Astrocyte of the cerebellum (primary cell): ENCODE results near the gene EMD.
"Not testable (repeated sequence)": the region's sequence is repeated elsewhere in the genome, so short reads cannot be mapped to it uniquely, and the experiment has no call there.

Experiments used
- DNase-seq: peaks from one replicate; pipeline ENCODE4 v3.0.0-alpha.2; 2011; ENCODE audit warnings: low read depth
- H3K4me3 ChIP-seq: 2 replicates; pipeline ENCODE4 v1.5.1; 2011; ENCODE audit warnings: mild to moderate bottlenecking, low read depth, low read length, moderate library complexity
- in situ Hi-C: cut with HindIII; loops from 2 replicates; pipeline ENCODE4 v1.10.0; 2017; ENCODE audit warnings: low sequenced_read_pairs
- TF ChIP-seq, protein P1 (sequence below): IDR thresholded peaks from 2 replicates; pipeline ENCODE4 v1.5.1; 2012; ENCODE audit warnings: low read length, low read depth, moderate library complexity, mild to moderate bottlenecking; ENCODE audit errors: missing control alignments

EMD gene

DNA sequence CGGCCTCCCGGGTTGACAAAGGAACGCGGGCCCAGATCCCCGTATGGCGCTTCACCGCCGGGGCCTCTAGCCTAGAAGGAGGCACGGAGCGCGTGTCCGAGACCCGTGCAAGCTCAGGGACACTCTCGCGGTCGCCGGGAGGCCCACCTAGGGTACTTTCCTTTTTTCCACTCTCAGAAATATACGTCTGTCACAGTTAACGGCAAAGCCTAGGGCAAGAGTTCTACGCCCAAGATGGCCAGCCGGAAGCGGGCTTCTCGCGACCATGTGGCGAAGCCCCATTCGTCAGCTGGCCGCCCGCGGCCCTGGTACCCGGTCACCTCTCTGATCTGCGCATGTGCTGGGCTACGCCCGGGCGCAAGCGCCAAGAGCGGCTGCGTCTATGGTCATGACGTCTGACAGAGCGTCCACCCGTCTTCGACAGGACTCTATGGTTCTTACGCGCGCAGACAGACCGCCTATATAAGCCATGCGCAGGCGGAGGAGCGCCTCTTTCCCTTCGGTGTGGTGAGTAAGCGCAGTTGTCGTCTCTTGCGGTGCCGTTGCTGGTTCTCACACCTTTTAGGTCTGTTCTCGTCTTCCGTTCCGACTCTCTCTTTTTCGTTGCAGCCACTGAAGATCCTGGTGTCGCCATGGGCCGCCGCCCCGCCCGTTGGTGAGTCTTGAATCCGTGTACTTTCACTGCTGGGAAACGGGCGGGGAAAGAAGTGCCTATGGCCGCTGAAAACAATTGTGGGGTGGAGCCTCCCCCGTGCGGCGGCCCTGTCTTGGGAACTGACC lies 19.0 kb downstream of the EMD start, which contains the start of gene RPL10:
TSS of gene RPL10 (plus strand) at position 490 of the 780 bp plus-strand sequence. CDS start at position 633, 143 bp downstream.
- TF ChIP-seq, protein P1, sequence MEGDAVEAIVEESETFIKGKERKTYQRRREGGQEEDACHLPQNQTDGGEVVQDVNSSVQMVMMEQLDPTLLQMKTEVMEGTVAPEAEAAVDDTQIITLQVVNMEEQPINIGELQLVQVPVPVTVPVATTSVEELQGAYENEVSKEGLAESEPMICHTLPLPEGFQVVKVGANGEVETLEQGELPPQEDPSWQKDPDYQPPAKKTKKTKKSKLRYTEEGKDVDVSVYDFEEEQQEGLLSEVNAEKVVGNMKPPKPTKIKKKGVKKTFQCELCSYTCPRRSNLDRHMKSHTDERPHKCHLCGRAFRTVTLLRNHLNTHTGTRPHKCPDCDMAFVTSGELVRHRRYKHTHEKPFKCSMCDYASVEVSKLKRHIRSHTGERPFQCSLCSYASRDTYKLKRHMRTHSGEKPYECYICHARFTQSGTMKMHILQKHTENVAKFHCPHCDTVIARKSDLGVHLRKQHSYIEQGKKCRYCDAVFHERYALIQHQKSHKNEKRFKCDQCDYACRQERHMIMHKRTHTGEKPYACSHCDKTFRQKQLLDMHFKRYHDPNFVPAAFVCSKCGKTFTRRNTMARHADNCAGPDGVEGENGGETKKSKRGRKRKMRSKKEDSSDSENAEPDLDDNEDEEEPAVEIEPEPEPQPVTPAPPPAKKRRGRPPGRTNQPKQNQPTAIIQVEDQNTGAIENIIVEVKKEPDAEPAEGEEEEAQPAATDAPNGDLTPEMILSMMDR = no peak
- in situ Hi-C loops = no loop called here
- H3K4me3 ChIP-seq = peak within 1 kb of the TSS; percentile 88
- DNase-seq = peak; percentile 91

DNA sequence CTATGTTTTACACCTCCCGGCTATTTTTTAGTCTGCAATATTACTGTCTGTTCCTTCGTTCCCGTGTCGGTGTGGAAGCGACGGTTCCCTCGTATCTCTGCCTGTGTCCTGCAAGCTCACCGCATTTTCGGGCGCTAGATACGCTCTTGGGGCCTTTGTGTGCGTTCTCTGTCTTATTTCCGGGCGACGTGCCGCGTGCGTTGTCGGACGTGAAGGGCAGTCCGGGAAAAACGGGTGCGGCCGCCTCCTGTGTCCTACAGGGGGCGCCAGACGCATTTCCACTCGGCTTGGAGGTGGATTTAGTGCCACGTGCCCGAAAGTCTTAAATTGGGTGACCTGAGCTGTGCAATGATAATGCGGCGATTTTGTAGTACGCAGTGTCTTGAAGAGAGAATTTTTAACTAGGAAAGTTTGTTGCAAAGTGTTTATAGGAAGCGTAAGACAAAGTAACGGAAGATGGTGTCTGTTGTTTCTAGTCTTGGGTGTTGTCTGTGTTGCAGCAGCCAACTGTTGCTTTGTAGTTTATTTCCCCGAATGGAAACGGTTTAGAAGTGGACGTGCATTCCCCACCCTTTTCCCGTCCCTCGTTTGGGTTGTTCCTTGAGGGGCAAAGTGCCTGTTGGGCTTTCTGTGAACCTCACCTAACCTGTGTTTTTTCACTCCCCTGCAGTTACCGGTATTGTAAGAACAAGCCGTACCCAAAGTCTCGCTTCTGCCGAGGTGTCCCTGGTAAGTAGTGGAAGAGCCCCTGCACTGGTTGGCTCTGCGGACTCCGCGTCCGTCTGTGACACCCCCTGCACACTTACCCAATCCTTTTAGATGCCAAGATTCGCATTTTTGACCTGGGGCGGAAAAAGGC lies 19.8 kb downstream of the EMD start:
- peak overlapping the region; percentile 88 for H3K4me3 ChIP-seq
- TF ChIP-seq, protein P1 = peak; percentile 74
- DNase-seq = peak; percentile 69
- in situ Hi-C loops = no loop called here

DNA sequence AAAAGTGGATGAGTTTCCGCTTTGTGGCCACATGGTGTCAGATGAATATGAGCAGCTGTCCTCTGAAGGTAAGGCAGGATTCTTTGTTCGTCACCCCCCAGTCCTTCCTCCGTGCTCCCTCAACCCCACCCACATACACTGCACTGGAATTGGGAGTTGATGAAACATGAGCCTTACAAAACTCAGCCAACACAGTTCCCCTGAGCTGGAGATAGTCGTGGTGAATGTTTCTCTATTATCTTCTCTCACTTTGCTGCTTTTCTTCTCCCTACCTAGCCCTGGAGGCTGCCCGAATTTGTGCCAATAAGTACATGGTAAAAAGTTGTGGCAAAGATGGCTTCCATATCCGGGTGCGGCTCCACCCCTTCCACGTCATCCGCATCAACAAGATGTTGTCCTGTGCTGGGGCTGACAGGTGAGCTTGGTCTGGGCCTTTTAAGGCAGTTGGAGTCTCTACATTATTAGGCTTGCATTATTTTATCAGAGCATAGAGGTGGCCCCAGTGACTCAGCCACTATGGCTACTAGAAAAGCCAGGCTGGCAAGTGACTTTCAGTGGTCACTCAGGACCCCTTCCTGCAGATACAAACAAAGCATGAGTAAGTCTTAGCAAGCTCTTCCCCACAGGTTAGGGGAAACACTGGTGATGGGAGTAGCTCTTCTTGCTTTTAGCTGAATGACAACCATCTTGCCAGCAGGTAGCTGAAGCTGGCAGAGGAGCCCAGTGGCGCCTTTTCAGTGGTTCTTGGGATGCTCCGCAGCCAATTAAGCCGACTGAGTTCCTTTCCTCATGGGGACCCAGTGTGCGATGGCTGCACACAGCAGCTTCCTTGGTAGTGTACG lies 20.7 kb downstream of the EMD start:
- in situ Hi-C loops = no loop called here
- no peak for DNase-seq
- TF ChIP-seq, protein P1 = no peak

DNA sequence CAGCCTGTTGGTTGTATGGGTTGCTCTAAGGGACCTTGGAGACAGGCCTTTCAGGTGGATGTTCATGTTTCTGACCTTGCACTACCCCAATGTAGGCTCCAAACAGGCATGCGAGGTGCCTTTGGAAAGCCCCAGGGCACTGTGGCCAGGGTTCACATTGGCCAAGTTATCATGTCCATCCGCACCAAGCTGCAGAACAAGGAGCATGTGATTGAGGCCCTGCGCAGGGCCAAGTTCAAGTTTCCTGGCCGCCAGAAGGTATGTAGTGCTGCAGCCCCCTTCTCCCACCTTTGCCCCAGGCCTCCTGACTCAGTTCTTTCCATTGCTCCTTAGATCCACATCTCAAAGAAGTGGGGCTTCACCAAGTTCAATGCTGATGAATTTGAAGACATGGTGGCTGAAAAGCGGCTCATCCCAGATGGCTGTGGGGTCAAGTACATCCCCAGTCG lies 21.3 kb downstream of the EMD start:
- DNase-seq, in situ Hi-C loops: not testable (repeated sequence)
- H3K4me3 ChIP-seq = peak overlapping the region; percentile 88

More for the DNA sequence above, 20.7 kb downstream of the EMD start:
- peak overlapping the region; percentile 88 for H3K4me3 ChIP-seq

DNA sequence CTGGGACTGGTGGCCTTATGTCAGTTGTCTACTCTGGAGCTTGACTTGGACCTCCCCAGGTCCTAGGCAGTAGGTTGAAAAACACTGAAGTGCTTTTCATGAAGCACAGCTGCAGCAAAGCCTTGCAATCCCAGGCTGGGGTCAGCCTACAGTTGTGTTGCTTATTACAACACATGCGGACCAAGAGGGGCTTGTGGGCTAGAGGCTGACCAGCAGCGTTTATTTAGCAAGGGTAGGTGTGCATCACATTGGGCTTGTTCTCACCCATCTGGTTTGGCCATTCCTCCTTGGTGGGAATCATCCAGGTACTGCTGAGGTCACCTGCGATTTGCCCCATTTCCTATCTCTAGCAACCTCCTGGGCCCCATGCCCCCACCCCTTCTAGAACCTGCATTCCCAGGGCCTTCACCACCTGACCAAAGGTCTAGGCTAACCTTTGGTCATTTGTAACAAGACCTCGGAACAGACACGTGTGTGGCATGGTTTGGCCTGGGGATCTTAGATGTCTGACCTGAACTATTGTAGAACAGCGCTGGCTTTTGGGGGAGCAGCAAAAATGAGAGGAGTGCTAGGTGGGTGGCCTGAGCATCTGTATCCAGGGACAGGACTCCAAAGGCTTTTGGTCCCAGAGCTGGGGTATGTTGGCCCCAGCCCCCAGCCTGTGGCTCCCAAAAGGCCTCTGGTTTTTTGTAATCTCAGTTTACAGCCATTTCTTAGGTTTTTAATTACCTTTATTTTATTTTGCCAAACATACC lies 22.1 kb downstream of the EMD start:
- H3K4me3 ChIP-seq = no peak overlapping the region
- in situ Hi-C loops = no loop called here
- DNase-seq = no peak
- TF ChIP-seq, protein P1 = no peak

DNA sequence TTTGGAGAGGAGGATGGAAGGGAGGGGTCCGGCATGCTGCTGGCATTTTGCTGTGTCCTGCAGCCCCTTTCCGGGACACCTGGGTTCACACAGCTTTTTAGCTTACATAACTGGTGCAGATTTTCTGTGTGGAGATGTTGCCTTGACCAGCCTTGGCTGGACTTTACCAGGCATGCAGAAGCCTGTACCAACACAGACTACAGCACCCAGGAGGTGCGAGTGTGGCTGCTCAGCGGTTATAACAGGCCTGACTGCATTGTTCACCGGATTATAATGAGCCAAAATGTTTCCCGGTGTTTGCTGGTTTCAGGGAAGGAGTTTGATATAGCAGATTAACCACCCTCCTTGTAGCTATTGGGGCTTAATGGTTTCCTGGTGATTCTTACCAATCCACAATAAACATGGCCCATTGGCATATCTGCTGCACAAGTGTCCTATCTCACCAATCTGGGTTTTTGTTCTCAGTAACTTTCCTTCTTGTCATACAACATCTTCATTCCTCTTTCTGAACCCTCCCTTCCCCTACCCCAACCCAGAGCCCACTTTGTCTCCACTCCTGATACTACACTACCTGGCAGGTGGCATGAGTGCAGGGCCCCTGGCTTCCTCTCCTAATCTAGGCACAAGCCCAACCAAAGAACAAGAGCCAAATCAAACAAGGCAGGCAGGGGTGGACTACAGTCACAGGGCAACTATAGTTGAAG lies 23.0 kb downstream of the EMD start:
- H3K4me3 ChIP-seq = no peak overlapping the region
- TF ChIP-seq, protein P1 = no peak
- in situ Hi-C loops = no loop called here
- DNase-seq = no peak
